Type B pancreatic cell (in vitro differentiated cells): ENCODE results near the gene CMC4. TPM values are rescaled to one million over a fixed set of nuclear protein-coding genes. Genes with fewer than 3 reads are reported as not detected.

Source experiments
- DNase-seq: peaks from one replicate; pipeline ENCODE4 v3.0.0; 2021; ENCODE audit warnings: mixed read lengths; ENCODE audit not compliant: unreplicated experiment; ENCODE audit errors: extremely low spot score
- H3K27ac Mint-ChIP-seq: 2 replicates; pipeline ENCODE4 v1.8.0; 2021; ENCODE audit warnings: mild to moderate bottlenecking, mixed read lengths
- H3K27me3 Mint-ChIP-seq: 2 replicates; pipeline ENCODE4 v1.8.0; 2021; ENCODE audit warnings: mixed read lengths
- H3K36me3 Mint-ChIP-seq: 2 replicates; pipeline ENCODE4 v1.8.0; 2021; ENCODE audit warnings: mixed read lengths
- H3K4me1 Mint-ChIP-seq: one replicate; pipeline ENCODE4 v1.8.0; 2021; ENCODE audit warnings: mixed read lengths; ENCODE audit not compliant: unreplicated experiment
- H3K4me3 Mint-ChIP-seq: 2 replicates; pipeline ENCODE4 v1.8.0; 2021; ENCODE audit warnings: mild to moderate bottlenecking, mixed read lengths
- H3K9me3 Mint-ChIP-seq: 2 replicates; pipeline ENCODE4 v1.8.0; 2021; ENCODE audit warnings: mixed read lengths
- CTCF ChIP-seq: fragments of 200-600 bp; sonication (generic); conservative IDR thresholded peaks from 2 replicates; pipeline ENCODE4 v1.5.0; 2021; ENCODE audit warnings: antibody characterized with exemption, mild to moderate bottlenecking
- total RNA-seq: library from RNA; stranded (reverse); gene quantifications from 2 replicates; pipeline ENCODE4 v1.2.1, GENCODE V29; 2021; ENCODE audit warnings: low replicate concordance

The CMC4 gene
- total RNA-seq, 1 donor from 2014 or later, result 7.1 TPM

- peaks cover 15% of the 10 kb centered on the region for H3K36me3 Mint-ChIP-seq
- no peak for DNase-seq
- H3K27me3 Mint-ChIP-seq, result no peaks in the 10 kb centered on the region
- no peak overlapping the region for H3K4me3 Mint-ChIP-seq
- H3K4me1 Mint-ChIP-seq, result peaks cover 5% of the 10 kb centered on the region
- no peak overlapping the region for H3K27ac Mint-ChIP-seq
- TF ChIP-seq CTCF, result no peak
- peaks cover 7% of the 10 kb centered on the region for H3K9me3 Mint-ChIP-seq
Measured at GRCh38 chrX:155031657-155032056, 39.3 kb downstream of the CMC4 start.

- Mint-ChIP-seq H3K36me3 (no peaks in the 10 kb centered on the region), H3K4me1 (peaks cover 5% of the 10 kb centered on the region), H3K27ac (peak overlapping the region; percentile 95), H3K27me3 (no peaks in the 10 kb centered on the region), H3K9me3 (no peaks in the 10 kb centered on the region), H3K4me3 (peak overlapping the region; percentile 91)
- no peak for DNase-seq
- no peak for TF ChIP-seq CTCF
Measured at GRCh38 chrX:155028877-155029291, 42.1 kb downstream of the CMC4 start.

- Mint-ChIP-seq H3K27me3 (no peaks in the 10 kb centered on the region), H3K4me3 (peak overlapping the region; percentile 91), H3K4me1 (peaks cover 5% of the 10 kb centered on the region), H3K36me3 (no peaks in the 10 kb centered on the region), H3K27ac (peak overlapping the region; percentile 95), H3K9me3 (no peaks in the 10 kb centered on the region)
- no peak for TF ChIP-seq CTCF
- DNase-seq, result no peak
Measured at GRCh38 chrX:155028129-155028528, 42.8 kb downstream of the CMC4 start.

- DNase-seq, result no peak
- H3K27ac Mint-ChIP-seq, result peak overlapping the region; percentile 95
Measured at GRCh38 chrX:155027509-155028066, 43.3 kb downstream of the CMC4 start.

GRCh38 chrX:155026727-155027508, 44.0 kb downstream of the CMC4 start, which contains the start of gene FUNDC2:
Gene FUNDC2, plus strand, starts transcription at chrX:155026844. Its CDS starts 95 bp downstream, at chrX:155026939.
- TF ChIP-seq CTCF, result no peak
- no peaks in the 10 kb centered on the region for H3K27me3 Mint-ChIP-seq
- H3K4me3 Mint-ChIP-seq, result peak within 1 kb of the TSS; percentile 91
- no peaks in the 10 kb centered on the region for H3K36me3 Mint-ChIP-seq
- peak within 1 kb of the TSS; percentile 95 for H3K27ac Mint-ChIP-seq
- no peaks in the 10 kb centered on the region for H3K9me3 Mint-ChIP-seq
- peak; percentile 92 for DNase-seq
- H3K4me1 Mint-ChIP-seq, result peaks cover 5% of the 10 kb centered on the region

More at GRCh38 chrX:155027509-155028066, 43.3 kb downstream of the CMC4 start:
- Mint-ChIP-seq H3K4me3 (peak overlapping the region; percentile 91), H3K27me3 (no peaks in the 10 kb centered on the region), H3K9me3 (no peaks in the 10 kb centered on the region), H3K36me3 (no peaks in the 10 kb centered on the region), H3K4me1 (peaks cover 5% of the 10 kb centered on the region)
- TF ChIP-seq CTCF, result no peak
